B cell (primary cell): ENCODE measurements around the gene TMEM145.

Experiments used
- CTCF ChIP-seq: fragments of 200-600 bp; IDR thresholded peaks from one replicate; pipeline ENCODE4 v1.8.0; 2022; ENCODE audit warnings: antibody characterized with exemption, mild to moderate bottlenecking
- EZH2 ChIP-seq: IDR thresholded peaks from 2 replicates; pipeline ENCODE4 v1.6.1; 2012; ENCODE audit warnings: borderline replicate concordance, low read depth, mild to moderate bottlenecking, moderate library complexity, low read length; ENCODE audit not compliant: insufficient read depth, poor library complexity, severe bottlenecking

- TF ChIP-seq CTCF (no peak), EZH2 (peak; percentile 68)
Measured at GRCh38 chr19:42324655-42325307, 11.7 kb downstream of the TMEM145 start.
